ENCODE data around the gene IL36RN.

IL36RN gene

DNA sequence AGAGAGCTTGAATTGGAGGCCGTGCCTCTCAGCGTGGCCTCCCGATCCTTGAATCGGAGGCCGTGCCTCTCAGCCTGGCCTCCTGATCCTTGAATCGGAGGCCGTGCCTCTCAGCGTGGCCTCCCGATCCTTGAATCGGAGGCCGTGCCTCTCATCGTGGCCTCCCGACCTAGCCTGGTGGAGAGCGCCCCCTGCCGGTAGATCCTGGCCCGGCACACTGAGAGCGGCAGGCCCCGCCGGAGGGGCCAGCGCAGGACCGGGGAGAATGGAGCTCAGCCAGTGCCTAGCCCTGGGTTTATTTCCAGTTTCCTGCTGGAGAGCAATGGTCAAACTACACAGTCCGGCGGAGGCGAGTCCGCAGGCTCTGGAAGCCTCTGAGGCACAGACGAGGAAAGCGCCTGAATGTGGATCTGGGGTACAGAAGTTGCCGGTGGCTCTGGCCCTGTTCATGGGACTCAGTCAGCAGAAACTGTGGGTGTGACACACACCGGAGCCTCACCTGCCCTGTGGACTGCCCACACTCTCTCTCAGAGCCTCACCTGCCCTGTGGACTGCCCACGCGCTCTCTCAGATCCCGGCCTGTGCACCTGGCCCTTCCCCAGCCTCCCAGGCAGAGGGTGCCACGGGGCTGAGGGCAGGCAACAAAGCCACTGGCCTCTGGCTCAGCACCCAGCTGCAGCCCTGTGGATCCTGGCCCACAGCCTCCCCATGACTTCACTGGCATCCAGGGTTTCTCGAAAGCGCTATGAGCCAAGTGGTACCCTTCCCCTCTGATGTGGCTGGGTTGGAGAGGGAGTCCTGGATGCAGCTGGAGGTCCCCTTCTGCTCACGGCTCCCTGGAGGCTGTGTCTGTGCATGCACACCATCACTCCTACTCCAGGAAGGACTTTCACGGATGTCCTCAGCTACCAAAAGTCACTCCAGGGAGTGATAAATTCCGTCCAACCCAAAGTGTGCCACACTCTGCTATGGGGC, 7.8 kb upstream of the IL36RN start:
- no peak for DNase-seq (ENCODE audit: low read depth)

DNA sequence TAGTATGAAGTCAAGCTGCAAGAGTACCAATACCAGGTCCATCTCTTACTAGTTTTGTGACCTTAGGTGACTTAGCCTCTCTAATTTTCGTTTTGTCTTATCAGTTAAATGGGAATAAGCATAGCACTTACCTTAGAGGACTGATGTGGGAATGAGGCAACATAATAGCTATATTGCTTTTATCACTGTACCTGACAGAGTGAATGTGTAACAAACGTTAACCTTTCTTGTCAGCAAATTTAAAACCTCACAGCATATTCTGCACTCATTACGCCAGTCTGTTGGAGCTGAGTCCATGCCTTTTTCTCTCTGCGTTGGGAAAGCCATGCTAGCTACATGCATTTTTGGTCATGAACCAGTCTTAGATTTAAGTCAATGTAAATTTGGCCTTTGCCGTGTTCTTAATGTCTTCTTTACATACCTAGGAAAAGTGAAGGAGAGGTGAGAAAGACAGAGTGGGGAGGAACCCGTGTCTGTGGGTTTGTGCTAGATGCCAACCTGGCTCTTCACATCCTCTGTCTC, 6.5 kb upstream of the IL36RN start, which contains the start of gene IL36B:
IL36B (minus strand) TSS at position 472 of the 522 bp plus-strand sequence.
- no peak for DNase-seq (ENCODE audit: low read depth)

DNA sequence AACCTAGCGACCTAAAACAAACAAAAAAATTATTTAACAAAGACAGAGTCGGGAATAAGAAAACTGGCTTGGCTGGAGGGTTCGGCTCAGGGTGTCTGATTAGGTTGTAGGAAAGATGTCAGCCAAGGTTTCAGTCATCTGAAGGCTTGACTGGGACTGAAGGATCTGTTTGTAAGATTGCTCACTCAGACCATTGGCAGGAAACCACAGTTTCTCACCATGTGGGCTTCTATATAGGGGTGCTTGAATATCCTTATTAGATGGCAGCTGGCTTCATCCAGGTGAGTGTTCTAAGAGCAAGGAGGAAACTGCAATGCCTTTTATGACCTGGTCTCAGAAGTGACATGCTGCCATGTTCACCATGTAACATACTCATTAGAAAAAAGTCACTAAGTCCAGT, 5.3 kb upstream of the IL36RN start:
- no peak for DNase-seq (ENCODE audit: low read depth)

DNA sequence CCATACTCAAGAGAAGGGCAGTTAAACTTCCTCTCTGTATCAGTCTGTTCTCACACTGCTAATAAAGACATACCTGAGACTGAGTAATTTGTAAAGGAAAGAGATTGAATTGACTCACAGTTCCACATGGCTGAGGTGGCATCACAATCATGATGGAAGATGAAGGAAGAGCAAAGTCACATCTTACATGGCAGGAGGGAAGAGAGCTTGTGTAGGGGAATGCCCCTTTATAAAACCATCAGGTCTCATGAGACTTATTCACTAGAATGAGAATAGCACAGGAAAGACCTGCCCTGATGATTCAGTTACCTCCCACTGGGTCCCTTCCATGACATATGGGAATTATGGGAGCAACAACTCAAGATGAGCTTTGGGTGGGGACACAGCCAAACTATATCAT, 4.9 kb upstream of the IL36RN start:
- no peak for DNase-seq (ENCODE audit: low read depth)

DNA sequence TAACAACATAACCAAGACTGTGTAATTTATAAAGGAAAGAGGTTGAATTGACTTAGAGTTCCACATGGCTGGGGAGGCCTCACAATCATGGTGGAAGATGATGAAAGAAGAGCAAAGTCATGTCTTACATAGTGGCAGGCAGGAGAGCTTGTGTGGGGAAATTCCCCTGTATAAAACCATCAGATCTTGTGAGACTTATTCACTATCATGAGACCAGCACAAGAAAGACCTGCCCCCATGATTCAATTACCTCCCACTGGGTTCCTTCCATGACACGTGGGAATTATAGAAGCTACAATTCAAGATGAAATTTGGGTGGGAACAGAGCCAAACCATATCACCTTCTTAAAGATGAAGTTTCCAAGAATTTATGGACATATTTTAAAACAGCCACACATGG, 2.5 kb upstream of the IL36RN start:
- no peak for DNase-seq (ENCODE audit: low read depth)

DNA sequence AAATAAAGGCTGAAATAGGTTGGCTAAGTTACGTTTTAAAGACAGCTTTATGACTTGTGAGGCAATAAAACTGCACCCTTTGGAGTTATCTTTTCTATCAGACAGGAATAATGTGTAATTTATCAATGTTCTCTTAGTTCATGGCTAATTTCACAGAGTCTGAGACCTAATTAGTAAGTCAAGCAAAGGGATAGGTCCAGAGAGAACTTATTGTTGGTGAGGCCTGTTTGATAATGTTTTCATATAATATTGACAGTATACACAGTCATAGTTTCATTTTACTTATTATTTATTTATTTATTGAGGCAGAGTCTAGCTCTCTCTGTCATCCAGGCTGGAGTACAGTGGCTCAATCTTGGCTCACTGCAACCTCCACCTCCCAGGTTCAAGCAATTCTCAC, 1.9 kb upstream of the IL36RN start:
- DNase-seq (ENCODE audit: low read depth): no peak

DNA sequence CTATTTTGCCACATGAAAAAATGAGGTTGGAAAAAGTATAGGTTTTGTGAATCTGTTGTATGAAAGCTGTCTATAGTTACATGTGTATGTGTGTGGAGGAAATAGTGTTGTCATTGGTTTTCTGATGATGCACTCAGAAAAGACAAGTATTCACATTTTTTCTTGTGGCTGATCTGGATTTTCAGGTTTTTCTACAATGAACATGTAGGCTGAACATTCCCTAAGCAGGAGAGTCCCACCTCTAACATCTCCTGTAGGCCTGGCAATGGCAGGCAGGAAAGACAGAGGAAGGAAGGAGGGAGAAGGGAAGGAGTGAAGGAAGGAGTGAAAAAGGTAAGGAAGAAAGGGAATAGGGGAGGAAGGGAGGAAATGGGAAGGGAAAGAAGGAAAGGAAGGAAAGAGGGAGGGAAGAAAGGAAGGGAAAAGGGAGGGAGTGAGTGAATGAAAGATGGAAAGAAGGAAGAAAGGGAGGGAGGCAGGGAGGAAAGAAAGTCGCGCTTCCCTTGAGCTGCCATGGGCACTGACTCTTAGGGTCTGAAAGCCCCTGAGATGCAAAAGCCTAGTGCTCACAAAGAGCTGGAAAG, 495 bp upstream of the IL36RN start:
- no peak for DNase-seq (ENCODE audit: low read depth)

DNA sequence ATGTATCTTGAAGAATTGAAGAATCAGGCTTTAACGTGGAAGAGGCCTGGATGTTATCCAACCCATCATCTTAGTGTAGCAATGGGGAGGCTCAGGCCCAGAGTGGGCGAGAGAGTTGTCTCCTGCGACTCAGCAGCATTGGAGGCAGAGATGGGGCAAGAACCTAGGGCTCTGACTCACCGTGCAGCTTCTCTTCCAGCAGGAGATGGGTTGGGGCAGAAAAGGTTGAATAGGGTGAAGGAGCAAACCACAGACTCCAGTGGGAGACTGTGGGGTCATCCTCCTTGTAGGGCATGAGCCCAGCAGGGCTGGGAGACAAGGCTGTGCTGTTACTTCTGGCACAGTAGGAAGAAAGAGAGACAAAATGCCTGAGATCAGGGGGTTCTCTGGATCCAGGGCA, 1.4 kb downstream of the IL36RN start:
- DNase-seq (ENCODE audit: low read depth): peak; percentile 28

DNA sequence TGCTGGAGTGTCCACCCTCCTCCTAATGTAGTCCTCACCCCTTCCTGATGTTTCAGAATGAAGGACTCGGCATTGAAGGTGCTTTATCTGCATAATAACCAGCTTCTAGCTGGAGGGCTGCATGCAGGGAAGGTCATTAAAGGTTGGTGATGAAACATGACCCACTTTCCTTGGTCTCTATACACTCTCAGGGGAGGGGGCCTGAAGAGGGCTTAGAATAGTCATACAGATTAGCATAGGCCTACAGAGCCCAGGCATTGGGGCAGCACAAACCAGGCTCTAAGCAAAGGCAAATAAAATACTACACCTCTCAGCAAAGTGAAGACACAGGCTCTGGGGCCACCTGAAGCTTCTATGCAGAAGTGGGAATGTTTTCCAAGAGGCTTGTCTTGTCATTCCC, 1.8 kb downstream of the IL36RN start:
- no peak for DNase-seq (ENCODE audit: low read depth)

DNA sequence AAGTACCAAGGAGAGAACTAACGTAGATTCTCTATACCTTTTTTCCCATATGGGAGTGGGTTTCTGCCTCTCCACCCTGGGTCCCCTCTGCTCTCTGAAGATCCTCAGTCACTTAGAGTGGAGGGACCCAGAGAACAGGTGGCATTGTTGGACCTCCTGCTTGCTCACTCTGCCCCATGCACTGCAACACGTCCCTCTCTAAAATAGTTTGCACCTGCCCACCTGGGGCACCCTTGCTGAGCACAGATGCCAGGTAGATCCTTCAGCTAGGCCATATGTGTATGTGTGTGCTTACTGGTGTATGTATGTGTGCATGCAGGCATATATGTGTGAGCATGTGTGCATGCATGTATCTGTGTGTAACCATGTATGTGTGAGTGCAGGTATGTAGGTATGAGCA, 2.2 kb downstream of the IL36RN start:
- no peak for DNase-seq (ENCODE audit: low read depth)

DNA sequence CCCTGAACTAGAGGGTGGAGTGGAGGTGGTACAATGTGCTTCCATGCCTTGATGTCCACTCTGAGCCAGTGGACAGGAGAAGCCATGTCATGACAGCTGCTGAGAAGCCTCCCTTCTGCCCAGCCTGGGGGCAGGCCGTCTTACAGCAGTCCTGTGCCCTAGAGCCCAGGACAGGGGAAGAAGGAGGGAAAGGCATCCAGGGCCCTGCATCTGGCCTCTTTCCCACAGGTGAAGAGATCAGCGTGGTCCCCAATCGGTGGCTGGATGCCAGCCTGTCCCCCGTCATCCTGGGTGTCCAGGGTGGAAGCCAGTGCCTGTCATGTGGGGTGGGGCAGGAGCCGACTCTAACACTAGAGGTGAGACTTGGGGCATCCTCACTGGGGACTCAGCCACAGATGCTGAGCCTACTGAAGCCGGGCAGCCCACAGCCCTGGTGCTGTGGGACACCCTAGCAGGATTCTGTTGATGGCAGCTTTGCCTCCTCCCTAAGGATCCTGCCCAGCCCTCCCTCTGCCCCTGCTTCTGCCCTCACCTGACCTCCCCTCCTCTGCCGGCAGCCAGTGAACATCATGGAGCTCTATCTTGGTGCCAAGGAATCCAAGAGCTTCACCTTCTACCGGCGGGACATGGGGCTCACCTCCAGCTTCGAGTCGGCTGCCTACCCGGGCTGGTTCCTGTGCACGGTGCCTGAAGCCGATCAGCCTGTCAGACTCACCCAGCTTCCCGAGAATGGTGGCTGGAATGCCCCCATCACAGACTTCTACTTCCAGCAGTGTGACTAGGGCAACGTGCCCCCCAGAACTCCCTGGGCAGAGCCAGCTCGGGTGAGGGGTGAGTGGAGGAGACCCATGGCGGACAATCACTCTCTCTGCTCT, 3.1 kb downstream of the IL36RN start:
- no peak for DNase-seq (ENCODE audit: low read depth)

DNA sequence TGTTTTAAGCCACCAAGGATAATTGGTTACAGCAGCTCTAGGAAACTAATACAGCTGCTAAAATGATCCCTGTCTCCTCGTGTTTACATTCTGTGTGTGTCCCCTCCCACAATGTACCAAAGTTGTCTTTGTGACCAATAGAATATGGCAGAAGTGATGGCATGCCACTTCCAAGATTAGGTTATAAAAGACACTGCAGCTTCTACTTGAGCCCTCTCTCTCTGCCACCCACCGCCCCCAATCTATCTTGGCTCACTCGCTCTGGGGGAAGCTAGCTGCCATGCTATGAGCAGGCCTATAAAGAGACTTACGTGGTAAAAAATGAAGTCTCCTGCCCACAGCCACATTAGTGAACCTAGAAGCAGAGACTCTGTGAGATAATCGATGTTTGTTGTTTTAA, 5.3 kb downstream of the IL36RN start:
- no peak for DNase-seq (ENCODE audit: low read depth)

DNA sequence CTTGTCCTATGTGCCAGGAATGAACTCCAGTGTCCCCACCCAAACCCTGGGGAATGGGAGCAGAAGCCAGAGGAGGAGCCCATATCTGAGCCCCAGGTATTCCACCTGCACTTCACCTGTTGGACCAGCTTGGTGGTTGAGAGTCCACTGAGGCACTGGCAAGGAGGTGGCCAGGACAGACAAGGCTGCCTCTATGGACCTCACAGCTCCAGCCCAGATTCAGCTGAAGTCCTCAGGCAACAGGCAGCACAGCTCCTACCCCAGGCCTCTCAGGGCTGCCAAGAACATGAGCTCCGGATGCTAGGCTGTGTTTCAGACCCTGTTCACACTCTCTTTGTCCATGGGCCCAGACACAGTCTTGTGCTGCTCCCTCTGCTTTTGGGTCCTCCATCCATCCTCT, 5.9 kb downstream of the IL36RN start:
- DNase-seq (ENCODE audit: low read depth): no peak

DNA sequence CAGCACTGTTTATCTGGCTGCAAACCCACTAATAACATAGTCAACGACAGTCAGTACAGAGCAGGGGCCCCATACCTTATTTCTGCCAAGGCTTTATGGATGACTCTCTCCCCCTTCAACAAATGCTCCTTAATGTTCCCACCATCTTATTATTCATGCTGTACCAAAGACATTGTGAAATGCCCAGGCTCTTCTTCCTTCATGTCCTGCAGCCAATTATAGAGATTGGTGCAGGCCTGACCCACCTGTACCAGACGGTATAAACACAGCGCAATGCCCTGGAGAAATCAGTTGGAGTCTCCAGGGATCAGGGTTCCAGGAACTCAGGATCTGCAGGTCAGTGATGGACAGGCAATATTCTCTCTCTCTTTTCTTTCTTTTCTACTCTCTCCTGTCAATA, 8.7 kb downstream of the IL36RN start, which contains the start of gene IL1F10:
IL1F10 (plus strand) TSS at position 290 of the 400 bp plus-strand sequence. CDS start 4,769 bp downstream, outside the sequence.
- DNase-seq (ENCODE audit: low read depth): no peak

DNA sequence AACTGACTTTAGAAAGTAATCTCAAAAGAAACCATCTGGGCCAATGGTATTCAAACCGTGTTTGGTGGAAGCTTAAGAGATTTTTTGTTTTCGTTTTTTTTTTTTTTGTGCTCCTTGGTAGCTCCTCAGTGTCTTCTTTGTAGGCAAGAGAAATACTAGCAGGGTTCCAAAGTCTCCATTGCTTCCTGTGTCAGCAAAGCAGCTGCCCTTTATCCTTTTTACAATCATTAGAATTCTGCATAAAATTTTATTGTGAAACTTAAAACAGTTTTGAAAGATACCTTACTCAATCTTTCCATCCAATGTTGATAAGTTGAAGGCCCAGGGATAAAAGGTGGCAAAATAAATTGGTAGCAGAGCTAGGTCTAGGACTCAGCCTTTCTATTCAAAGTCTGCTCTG, 9.3 kb downstream of the IL36RN start:
- DNase-seq (ENCODE audit: low read depth): no peak

DNA sequence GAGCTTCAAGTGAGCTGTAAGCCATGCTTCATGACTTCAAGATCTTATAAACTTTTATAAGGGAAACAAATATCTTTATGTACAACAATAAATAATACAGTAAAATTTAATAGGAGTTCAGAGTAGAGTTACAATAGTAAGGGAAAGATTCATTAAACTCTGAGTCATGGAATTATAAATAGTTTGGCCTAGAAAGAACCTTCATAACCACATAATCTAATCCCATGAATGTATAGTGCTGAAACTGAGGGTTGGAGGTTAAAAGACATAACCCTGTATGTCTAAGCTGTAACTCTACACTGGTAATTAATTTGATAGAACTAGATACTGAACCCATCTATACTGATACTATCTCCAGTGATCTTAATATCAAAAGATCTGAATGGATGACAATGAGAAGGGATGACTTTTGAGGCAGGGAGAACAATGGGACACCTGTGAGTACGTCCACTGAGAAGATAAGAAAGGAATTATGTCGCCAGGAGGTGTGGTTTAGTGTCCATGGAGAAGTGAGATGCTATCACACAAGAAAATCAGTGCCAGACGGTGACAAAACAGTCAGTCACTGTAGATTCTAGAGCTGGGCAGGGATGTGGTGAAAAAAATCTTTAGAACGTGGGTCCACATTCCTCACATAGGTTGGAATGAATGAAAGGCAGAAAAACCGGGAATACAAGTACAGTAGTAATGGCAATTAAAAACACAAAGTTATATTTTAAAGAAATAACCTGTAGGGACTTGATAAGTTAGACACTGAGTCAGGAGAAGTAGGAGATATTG, 9.9 kb downstream of the IL36RN start:
- DNase-seq (ENCODE audit: low read depth): no peak

DNA sequence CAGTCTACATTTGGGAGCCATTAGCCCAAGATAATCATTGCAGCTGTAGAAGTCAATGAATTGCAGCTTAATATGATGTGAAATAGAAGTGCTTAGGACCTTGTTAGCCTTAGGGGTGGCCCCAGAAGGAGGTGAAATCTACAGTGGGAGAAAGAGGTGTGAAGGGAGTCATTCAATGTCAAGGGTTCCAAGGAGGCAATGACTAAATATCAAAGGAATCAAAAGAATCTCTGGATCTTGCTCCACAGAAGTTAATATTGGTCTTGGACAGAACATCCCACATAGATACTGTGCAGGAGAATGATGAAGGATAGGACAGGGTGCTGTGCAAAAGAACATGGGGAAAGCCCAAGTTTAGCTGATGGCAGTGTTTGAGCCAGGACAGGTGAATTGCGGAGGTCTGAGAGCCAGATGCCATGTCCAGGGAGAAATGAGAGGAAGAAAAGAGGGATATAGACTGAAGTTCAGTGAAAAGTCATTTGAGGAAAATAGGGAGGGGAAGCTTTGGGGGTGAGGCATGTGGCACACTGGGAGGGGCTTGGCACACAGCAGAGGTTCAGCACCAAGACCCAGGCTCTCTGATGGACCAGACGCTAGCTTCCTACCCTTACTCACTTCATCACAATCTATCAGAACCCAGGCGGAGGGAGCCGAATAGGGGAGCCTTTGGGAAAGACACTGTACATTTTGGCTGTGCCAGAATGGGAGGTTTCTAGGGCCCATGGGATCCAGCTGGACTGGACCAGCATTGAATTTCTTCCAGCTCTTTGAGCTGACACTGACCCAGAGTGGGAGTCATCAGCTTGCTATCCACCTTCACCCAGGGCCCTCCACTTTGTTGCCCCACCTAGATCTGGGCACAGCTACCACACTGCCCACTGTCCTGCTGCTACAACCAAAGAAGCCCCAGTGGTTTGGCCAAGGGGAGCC, 10.9 kb downstream of the IL36RN start:
- DNase-seq (ENCODE audit: low read depth): no peak

DNA sequence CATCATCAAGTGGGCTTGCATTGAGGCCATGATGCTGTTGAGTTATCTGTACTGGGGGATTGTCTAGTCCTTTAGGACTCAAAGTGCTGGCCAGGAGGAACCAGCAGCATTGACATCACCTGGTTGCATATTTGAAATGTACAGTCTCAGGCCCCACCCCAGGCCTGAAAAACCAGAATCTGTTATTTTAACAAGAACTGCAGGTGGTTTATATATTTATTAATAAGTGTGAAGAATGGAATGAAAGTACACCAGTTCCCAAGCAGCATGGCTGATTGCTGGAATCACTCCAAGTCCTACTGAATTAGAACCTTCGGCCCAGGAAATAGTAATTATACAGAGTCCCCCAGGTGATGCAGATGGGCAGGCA, 11.6 kb downstream of the IL36RN start:
- DNase-seq (ENCODE audit: low read depth): no peak

DNA sequence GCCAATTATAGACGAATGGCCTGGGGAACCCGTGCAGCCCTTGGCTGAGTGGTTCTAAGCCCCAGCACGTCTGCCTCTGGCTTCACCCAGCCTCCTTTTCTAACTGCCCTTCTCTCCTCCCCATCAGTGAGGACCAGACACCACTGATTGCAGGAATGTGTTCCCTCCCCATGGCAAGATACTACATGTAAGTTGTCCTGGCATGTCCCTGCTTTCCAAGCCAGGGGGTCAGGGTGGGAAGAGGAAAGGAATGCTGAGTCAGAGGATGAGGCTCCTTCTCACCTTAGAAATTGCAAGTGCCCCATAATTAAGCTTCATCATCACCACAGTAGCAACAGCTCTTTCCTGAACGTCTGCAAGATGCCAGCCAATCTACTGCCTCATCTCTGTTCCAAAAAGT, 13.6 kb downstream of the IL36RN start:
- no peak for DNase-seq (ENCODE audit: low read depth)

DNA sequence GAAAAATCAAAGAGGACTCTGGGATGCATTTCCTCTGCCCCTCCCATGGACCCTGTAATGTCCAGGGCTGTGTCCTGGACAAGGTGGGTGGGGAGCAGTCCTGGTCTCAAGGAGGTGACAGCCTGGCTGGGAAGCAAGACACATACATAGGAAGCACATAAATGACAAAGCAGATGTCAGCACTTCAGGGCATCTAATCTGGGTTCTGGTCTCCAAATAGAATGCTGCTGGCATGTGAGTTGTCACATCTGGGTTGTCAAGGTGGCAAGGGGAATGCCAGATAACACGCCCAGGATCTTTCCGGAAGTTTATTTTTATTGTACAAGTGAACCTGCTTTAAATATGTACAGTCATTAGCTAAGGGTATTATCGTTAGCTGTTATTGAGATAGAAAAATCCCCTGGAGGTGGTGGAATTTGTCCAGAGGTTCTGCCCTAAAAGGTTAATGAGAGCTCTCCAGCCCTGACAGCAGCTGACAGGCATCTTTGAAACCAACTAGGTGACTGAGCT, 14.4 kb downstream of the IL36RN start:
- DNase-seq (ENCODE audit: low read depth): no peak

All from stromal cell of bone marrow (primary cell).